Measurements from ENCODE around the gene ELF4.

The ELF4 gene

DNA sequence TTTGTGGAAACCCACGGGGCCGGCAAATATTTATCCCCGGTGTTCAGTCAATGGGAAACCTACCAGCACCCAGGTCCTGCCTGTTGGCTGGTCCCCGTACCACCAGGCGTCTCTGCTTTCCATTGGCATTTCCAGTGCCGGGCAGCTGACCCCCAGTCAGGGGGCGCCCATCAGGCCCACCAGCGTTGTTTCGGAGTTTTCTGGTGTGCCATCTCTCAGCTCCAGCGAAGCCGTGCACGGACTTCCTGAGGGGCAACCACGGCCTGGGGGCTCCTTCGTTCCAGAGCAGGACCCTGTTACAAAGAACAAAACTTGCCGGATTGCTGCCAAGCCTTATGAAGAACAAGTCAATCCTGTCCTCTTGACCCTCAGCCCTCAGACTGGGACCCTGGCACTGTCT, 95.1 kb downstream of the ELF4 start:
- Histone ChIP-seq H3K18ac (ENCODE audit: low read depth in 1 of 2, low read length in 2 of 2) (no peak overlapping the region), H2BK12ac (ENCODE audit: low read length in 2 of 2) (no peak overlapping the region), H3K9me3 (ENCODE audit: control insufficient read depth, low read length) (no peaks in the 10 kb centered on the region), H2BK120ac (ENCODE audit: low read depth, low read length) (no peak overlapping the region), H3K4me2 (ENCODE audit: low read length, poor library complexity, severe bottlenecking) (no peak overlapping the region), H3K79me1 (replicated peaks; ENCODE audit: low read length, poor library complexity, severe bottlenecking) (peaks cover 16% of the 10 kb centered on the region), H3K27ac (ENCODE audit: low read length, poor library complexity, severe bottlenecking) (no peak overlapping the region), H3K36me3 (ENCODE audit: control insufficient read depth in 1 of 2, insufficient read depth in 2 of 2, low read depth in 1 of 2, low read length in 2 of 2) (peaks cover 44 to 51% of the 10 kb centered on the region in 2 experiments), H2AFZ (ENCODE audit: low read depth, low read length) (no peak overlapping the region), H4K8ac (ENCODE audit: low read length) (no peak overlapping the region), H3K4me1 (ENCODE audit: control insufficient read depth, insufficient read depth, low read depth, low read length) (no peaks in the 10 kb centered on the region), H3K9ac (ENCODE audit: low read length) (no peak overlapping the region), H3K4me3 (ENCODE audit: insufficient read depth in 1 of 2, low read depth in 1 of 2, low read length in 2 of 2) (no peak overlapping the region), H3K14ac (ENCODE audit: low read length in 2 of 2) (no peak overlapping the region), H3K27me3 (ENCODE audit: control insufficient read depth in 1 of 2, insufficient read depth in 1 of 2, low read length in 2 of 2) (peaks cover 0 to 6% of the 10 kb centered on the region in 2 experiments), H4K91ac (ENCODE audit: low read length) (no peak overlapping the region), H3K23ac (ENCODE audit: low read length in 2 of 2) (no peak overlapping the region), H2BK5ac (ENCODE audit: low read depth, low read length, poor library complexity, severe bottlenecking) (no peak overlapping the region), H2BK15ac (ENCODE audit: low read depth, poor library complexity, severe bottlenecking) (no peak overlapping the region), H3K4ac (ENCODE audit: low read depth in 1 of 2, low read length in 2 of 2) (no peak overlapping the region), H2AK5ac (ENCODE audit: low read length, severe bottlenecking) (no peak overlapping the region)
- WGBS: 99% methylated on average over 15 of the region's 15 CpGs
- no peak for DNase-seq
